H9 (cell line): ENCODE results near the gene CAMK1. TPM values are rescaled to one million over a fixed set of nuclear protein-coding genes. Genes with fewer than 3 reads are reported as not detected.

ENCODE experiments used
- DNase-seq: peaks from one replicate; pipeline ENCODE4 v3.0.0-alpha.2; 2017
- H2AFZ ChIP-seq: one replicate; pipeline ENCODE4 v1.6.1; 2013; ENCODE audit warnings: mild to moderate bottlenecking, low read length, control low read depth, moderate library complexity
- H2AK5ac ChIP-seq: 2 replicates; pipeline ENCODE4 v1.6.1; 2013; ENCODE audit warnings: low read length, control low read depth, mixed read lengths; ENCODE audit not compliant: insufficient read length
- H2BK120ac ChIP-seq: one replicate; pipeline ENCODE4 v1.6.1; 2013; ENCODE audit warnings: low read depth, mild to moderate bottlenecking, low read length, control low read depth, inconsistent platforms; ENCODE audit not compliant: poor library complexity, severe bottlenecking
- H2BK12ac ChIP-seq: 2 replicates; pipeline ENCODE4 v1.6.1; 2013; ENCODE audit warnings: low read length, control low read depth, mixed read lengths, low read depth; ENCODE audit not compliant: insufficient read length
- H2BK15ac ChIP-seq: 2 replicates; pipeline ENCODE4 v1.6.1; 2013; ENCODE audit warnings: low read depth, low read length, control low read depth
- H2BK20ac ChIP-seq: one replicate; pipeline ENCODE4 v1.6.1; 2013; ENCODE audit warnings: low read depth, mild to moderate bottlenecking, low read length, control low read depth, inconsistent platforms; ENCODE audit not compliant: poor library complexity, severe bottlenecking
- H2BK5ac ChIP-seq: 2 replicates; pipeline ENCODE4 v1.6.1; 2013; ENCODE audit warnings: low read length, control low read depth, mixed read lengths; ENCODE audit not compliant: insufficient read length
- H3K14ac ChIP-seq: 2 replicates; pipeline ENCODE4 v1.6.1; 2013; ENCODE audit warnings: low read length, control low read depth; ENCODE audit not compliant: insufficient read depth
- H3K18ac ChIP-seq: 2 replicates; pipeline ENCODE4 v1.6.1; 2013; ENCODE audit warnings: low read depth, mild to moderate bottlenecking, mixed read lengths, low read length, control low read depth; ENCODE audit not compliant: insufficient read length
- H3K23ac ChIP-seq: 2 replicates; pipeline ENCODE4 v1.6.1; 2013; ENCODE audit warnings: low read length, control low read depth, mixed read lengths, low read depth; ENCODE audit not compliant: insufficient read length
- H3K23me2 ChIP-seq: 2 replicates; pipeline ENCODE4 v1.6.1; 2013; ENCODE audit warnings: low read depth, mild to moderate bottlenecking, mixed read lengths, low read length, control low read depth; ENCODE audit not compliant: insufficient read length, poor library complexity, severe bottlenecking
- H3K27ac ChIP-seq: 2 replicates; pipeline ENCODE4 v1.5.1; 2013; ENCODE audit warnings: low read length, control low read depth, mixed read lengths, low read depth; ENCODE audit not compliant: insufficient read length
- H3K27me3 ChIP-seq: 2 replicates; pipeline ENCODE4 v1.6.1; 2013; ENCODE audit warnings: low read length, control low read depth, inconsistent platforms; ENCODE audit not compliant: insufficient read depth
- H3K4ac ChIP-seq: 2 replicates; pipeline ENCODE4 v1.6.1; 2013; ENCODE audit warnings: low read depth, mild to moderate bottlenecking, control low read depth, inconsistent platforms, low read length, moderate library complexity
- H3K4me1 ChIP-seq: 2 replicates; pipeline ENCODE4 v1.6.1; 2013; ENCODE audit warnings: low read length, control low read depth, inconsistent platforms; ENCODE audit not compliant: insufficient read depth
- H3K4me2 ChIP-seq: 2 replicates; pipeline ENCODE4 v1.6.1; 2013; ENCODE audit warnings: low read length, control low read depth, mixed read lengths; ENCODE audit not compliant: insufficient read length, insufficient read depth
- H3K56ac ChIP-seq: 2 replicates; pipeline ENCODE4 v1.6.1; 2013; ENCODE audit warnings: low read depth, mild to moderate bottlenecking, mixed read lengths, low read length, control low read depth; ENCODE audit not compliant: insufficient read length
- H3K79me1 ChIP-seq: 2 replicates; pipeline ENCODE4 v1.6.1; 2013; ENCODE audit warnings: low read depth, mild to moderate bottlenecking, moderate library complexity, low read length, control low read depth, inconsistent platforms; ENCODE audit not compliant: insufficient read depth, poor library complexity, severe bottlenecking
- H3K79me2 ChIP-seq: 2 replicates; pipeline ENCODE4 v1.6.1; 2013; ENCODE audit warnings: low read length, control low read depth, inconsistent platforms; ENCODE audit not compliant: insufficient read depth
- H3K9ac ChIP-seq: 2 replicates; pipeline ENCODE4 v1.6.1; 2013; ENCODE audit warnings: low read length, control low read depth, mixed read lengths; ENCODE audit not compliant: insufficient read length; ENCODE audit errors: extremely low read depth
- H3K9me3 ChIP-seq: one replicate; pipeline ENCODE4 v1.6.1; 2013; ENCODE audit warnings: low read depth, low read length, inconsistent platforms; ENCODE audit not compliant: control insufficient read depth
- H3T11ph ChIP-seq: one replicate; pipeline ENCODE4 v1.6.1; 2013; ENCODE audit warnings: mild to moderate bottlenecking, low read length, control low read depth, inconsistent platforms
- H4K20me1 ChIP-seq: one replicate; pipeline ENCODE4 v1.6.1; 2013; ENCODE audit not compliant: control insufficient read depth, insufficient read length, insufficient read depth
- H4K5ac ChIP-seq: 2 replicates; pipeline ENCODE4 v1.6.1; 2013; ENCODE audit warnings: low read depth, mild to moderate bottlenecking, mixed read lengths, low read length, control low read depth; ENCODE audit not compliant: insufficient read length
- H4K8ac ChIP-seq: replicated peaks from 2 replicates; pipeline ENCODE4 v1.6.1; 2013; ENCODE audit warnings: low read length, control low read depth, mixed read lengths, low read depth; ENCODE audit not compliant: insufficient read length
- H4K91ac ChIP-seq: 2 replicates; pipeline ENCODE4 v1.6.1; 2013; ENCODE audit warnings: low read depth, mild to moderate bottlenecking, moderate library complexity, mixed read lengths, low read length, control low read depth; ENCODE audit not compliant: insufficient read length
- H3K27ac Mint-ChIP-seq, 3 experiments: 2 replicates in 2 of 3; 3 replicates in 1 of 3; pipeline ENCODE4 v1.8.0; 2020 to 2021; ENCODE audit warnings: mixed read lengths in 3 of 3, mild to moderate bottlenecking in 1 of 3, moderate library complexity in 1 of 3
- H3K27me3 Mint-ChIP-seq: 2 replicates; pipeline ENCODE4 v1.8.0; 2021; ENCODE audit warnings: low read depth, mild to moderate bottlenecking, moderate library complexity, mixed read lengths
- H3K36me3 Mint-ChIP-seq, 3 experiments: 2 replicates in 2 of 3; 3 replicates in 1 of 3; pipeline ENCODE4 v1.8.0; 2020 to 2021; ENCODE audit warnings: low read depth in 3 of 3, mixed read lengths in 3 of 3; ENCODE audit not compliant: insufficient read depth in 1 of 3
- H3K4me1 Mint-ChIP-seq, 2 experiments: 2 replicates each; pipeline ENCODE4 v1.8.0; 2020; ENCODE audit warnings: mixed read lengths in 2 of 2
- H3K4me3 Mint-ChIP-seq, 2 experiments: 2 replicates in 1 of 2; 3 replicates in 1 of 2; pipeline ENCODE4 v1.8.0; 2020 to 2021; ENCODE audit warnings: mild to moderate bottlenecking in 2 of 2, mixed read lengths in 2 of 2, moderate library complexity in 1 of 2
- H3K9me3 Mint-ChIP-seq, 2 experiments: 2 replicates in 1 of 2; 3 replicates in 1 of 2; pipeline ENCODE4 v1.8.0; 2020; ENCODE audit warnings: mild to moderate bottlenecking in 2 of 2, mixed read lengths in 2 of 2, moderate library complexity in 1 of 2
- WGBS: extraction: QIAGEN DNeasy Blood & Tissue Kit; methylation state at CpG from one replicate; pipeline ENCODE4 v1.1.7; 2013; ENCODE audit warnings: missing lambda C conversion rate, low lambda C conversion rate, mixed read lengths; ENCODE audit not compliant: insufficient read length; ENCODE audit errors: extremely low coverage; 5-methylcytosine and 5-hydroxymethylcytosine counted together
- total RNA-seq: library from RNA; stranded (reverse); gene quantifications from 2 replicates; pipeline ENCODE4 v1.2.1, GENCODE V29; 2021
- TF ChIP-seq, protein P1 (sequence below): fragments of 200-600 bp; sonication (generic); conservative IDR thresholded peaks from 3 replicates; pipeline ENCODE4 v1.8.0; 2021; ENCODE audit warnings: antibody characterized with exemption, mild to moderate bottlenecking

The CAMK1 gene
- total RNA-seq, 1 experiment from 2014 or later = 9.2 TPM

GRCh38 chr3:9721700-9722060 lies 48.1 kb downstream of the CAMK1 start:
- no peak overlapping the region for H3K23ac ChIP-seq
- no peak overlapping the region for H2AK5ac ChIP-seq
- H3K14ac ChIP-seq = no peak overlapping the region
- no peaks in the 10 kb centered on the region for H3K4me1 ChIP-seq
- no peak for DNase-seq
- H2AFZ ChIP-seq = no peak overlapping the region
- no peak overlapping the region for H3K9ac ChIP-seq
- TF ChIP-seq, protein P1, sequence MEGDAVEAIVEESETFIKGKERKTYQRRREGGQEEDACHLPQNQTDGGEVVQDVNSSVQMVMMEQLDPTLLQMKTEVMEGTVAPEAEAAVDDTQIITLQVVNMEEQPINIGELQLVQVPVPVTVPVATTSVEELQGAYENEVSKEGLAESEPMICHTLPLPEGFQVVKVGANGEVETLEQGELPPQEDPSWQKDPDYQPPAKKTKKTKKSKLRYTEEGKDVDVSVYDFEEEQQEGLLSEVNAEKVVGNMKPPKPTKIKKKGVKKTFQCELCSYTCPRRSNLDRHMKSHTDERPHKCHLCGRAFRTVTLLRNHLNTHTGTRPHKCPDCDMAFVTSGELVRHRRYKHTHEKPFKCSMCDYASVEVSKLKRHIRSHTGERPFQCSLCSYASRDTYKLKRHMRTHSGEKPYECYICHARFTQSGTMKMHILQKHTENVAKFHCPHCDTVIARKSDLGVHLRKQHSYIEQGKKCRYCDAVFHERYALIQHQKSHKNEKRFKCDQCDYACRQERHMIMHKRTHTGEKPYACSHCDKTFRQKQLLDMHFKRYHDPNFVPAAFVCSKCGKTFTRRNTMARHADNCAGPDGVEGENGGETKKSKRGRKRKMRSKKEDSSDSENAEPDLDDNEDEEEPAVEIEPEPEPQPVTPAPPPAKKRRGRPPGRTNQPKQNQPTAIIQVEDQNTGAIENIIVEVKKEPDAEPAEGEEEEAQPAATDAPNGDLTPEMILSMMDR = no peak
- H3K79me2 ChIP-seq = no peaks in the 10 kb centered on the region
- no peaks in the 10 kb centered on the region for H3K23me2 ChIP-seq
- no peak overlapping the region for H3K56ac ChIP-seq
- no peak overlapping the region for H2BK20ac ChIP-seq
- no peak overlapping the region for H3K27ac ChIP-seq
- no peak overlapping the region for H2BK12ac ChIP-seq
- no peaks in the 10 kb centered on the region for H3K79me1 ChIP-seq
- no peak overlapping the region for H3K4me3 Mint-ChIP-seq
- H3K36me3 Mint-ChIP-seq = no peaks in the 10 kb centered on the region
- no peaks in the 10 kb centered on the region for H3K9me3 Mint-ChIP-seq
- H3K4ac ChIP-seq = no peak overlapping the region
- H3K18ac ChIP-seq = no peak overlapping the region
- H3K27me3 ChIP-seq = no peaks in the 10 kb centered on the region
- no peak overlapping the region for H3T11ph ChIP-seq
- no peak overlapping the region for H3K4me2 ChIP-seq
- no peak overlapping the region for H2BK5ac ChIP-seq
- H4K5ac ChIP-seq = no peak overlapping the region
- H4K8ac ChIP-seq = no peak overlapping the region
- no peak overlapping the region for H4K91ac ChIP-seq
- H3K27me3 Mint-ChIP-seq = peaks cover 7% of the 10 kb centered on the region
- H3K9me3 ChIP-seq = no peaks in the 10 kb centered on the region
- H2BK120ac ChIP-seq = no peak overlapping the region
- H2BK15ac ChIP-seq = no peak overlapping the region
- no peak overlapping the region for H3K27ac Mint-ChIP-seq
- no peaks in the 10 kb centered on the region for H4K20me1 ChIP-seq
- WGBS = no CpG with 5 or more reads among the region's 2 CpGs
- H3K4me1 Mint-ChIP-seq = peaks cover 6 to 8% of the 10 kb centered on the region in 2 experiments
